ENCODE data around the gene ZMIZ1. TPM values are rescaled to one million over a fixed set of nuclear protein-coding genes. Genes with fewer than 3 reads are reported as not detected.

The ZMIZ1 gene
- total and polyA plus RNA-seq, 2 experiments from 2014 or later = 48.2 to 78.8 TPM

- DNase-seq (ENCODE audit: low read depth in 1 of 2, low spot score in 1 of 2) = no peak
- TF ChIP-seq, protein P1, sequence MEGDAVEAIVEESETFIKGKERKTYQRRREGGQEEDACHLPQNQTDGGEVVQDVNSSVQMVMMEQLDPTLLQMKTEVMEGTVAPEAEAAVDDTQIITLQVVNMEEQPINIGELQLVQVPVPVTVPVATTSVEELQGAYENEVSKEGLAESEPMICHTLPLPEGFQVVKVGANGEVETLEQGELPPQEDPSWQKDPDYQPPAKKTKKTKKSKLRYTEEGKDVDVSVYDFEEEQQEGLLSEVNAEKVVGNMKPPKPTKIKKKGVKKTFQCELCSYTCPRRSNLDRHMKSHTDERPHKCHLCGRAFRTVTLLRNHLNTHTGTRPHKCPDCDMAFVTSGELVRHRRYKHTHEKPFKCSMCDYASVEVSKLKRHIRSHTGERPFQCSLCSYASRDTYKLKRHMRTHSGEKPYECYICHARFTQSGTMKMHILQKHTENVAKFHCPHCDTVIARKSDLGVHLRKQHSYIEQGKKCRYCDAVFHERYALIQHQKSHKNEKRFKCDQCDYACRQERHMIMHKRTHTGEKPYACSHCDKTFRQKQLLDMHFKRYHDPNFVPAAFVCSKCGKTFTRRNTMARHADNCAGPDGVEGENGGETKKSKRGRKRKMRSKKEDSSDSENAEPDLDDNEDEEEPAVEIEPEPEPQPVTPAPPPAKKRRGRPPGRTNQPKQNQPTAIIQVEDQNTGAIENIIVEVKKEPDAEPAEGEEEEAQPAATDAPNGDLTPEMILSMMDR (IDR thresholded peaks at IDR 0.05; ENCODE audit: low read depth, low read length) = no peak
- H3K36me3 ChIP-seq = peaks cover 78% of the 10 kb centered on the region
These were observed 233.2 kb downstream of the ZMIZ1 start for GRCh38 chr10:79301754-79302530.

GRCh38 chr10:79303631-79304478, 235.1 kb downstream of the ZMIZ1 start:
- no peaks in the 10 kb centered on the region for H3K9me3 ChIP-seq (ENCODE audit: low read depth)
- TF ChIP-seq, protein P1 (IDR thresholded peaks at IDR 0.05; ENCODE audit: low read depth, low read length) = no peak
- H3K27ac ChIP-seq = no peak overlapping the region
- no peak overlapping the region for H3K4me3 ChIP-seq
- no peaks in the 10 kb centered on the region for H3K4me1 ChIP-seq (ENCODE audit: low read depth)
- no peak for DNase-seq (ENCODE audit: low read depth in 1 of 2, low spot score in 1 of 2)
- H3K27me3 ChIP-seq = no peaks in the 10 kb centered on the region
- peaks cover 82% of the 10 kb centered on the region for H3K36me3 ChIP-seq

More at GRCh38 chr10:79301754-79302530, 233.2 kb downstream of the ZMIZ1 start:
- no peak overlapping the region for H3K4me3 ChIP-seq
- H3K27me3 ChIP-seq = no peaks in the 10 kb centered on the region
- no peaks in the 10 kb centered on the region for H3K4me1 ChIP-seq (ENCODE audit: low read depth)
- no peak overlapping the region for H3K27ac ChIP-seq
- no peaks in the 10 kb centered on the region for H3K9me3 ChIP-seq (ENCODE audit: low read depth)

DNA sequence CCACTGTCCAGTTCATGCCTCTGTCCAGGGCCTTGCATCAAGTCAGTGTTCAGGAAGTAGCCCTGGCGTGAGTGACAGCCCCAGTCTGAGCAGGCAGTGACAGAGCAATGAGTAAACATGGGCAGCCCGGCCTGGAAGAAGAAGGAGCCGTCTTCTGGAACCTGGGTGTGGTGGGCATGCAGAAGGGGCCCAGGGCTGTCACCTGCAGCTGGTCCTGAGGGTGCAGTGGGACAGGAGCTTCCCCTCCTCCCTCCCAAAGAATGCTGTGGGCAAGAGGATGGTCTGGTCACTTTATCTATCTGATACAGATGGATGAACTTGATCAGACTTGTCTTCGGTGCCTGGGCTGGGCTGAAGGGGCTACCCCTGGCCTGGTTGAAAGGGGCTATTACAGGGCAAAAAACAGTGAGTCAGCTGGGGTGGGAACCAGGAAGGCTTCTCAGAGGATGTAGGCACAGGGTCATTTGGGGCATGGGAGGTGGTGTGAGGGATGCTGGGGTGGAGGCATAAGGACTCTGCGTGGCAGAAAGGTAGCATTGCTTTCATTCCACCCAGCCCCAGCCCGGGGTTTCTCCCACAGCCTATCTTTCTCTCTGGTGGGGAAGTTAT, 235.8 kb downstream of the ZMIZ1 start:
- Histone ChIP-seq H3K4me1 (ENCODE audit: low read depth) (no peaks in the 10 kb centered on the region), H3K4me3 (no peak overlapping the region), H3K27ac (no peak overlapping the region), H3K27me3 (no peaks in the 10 kb centered on the region), H3K9me3 (ENCODE audit: low read depth) (no peaks in the 10 kb centered on the region), H3K36me3 (peaks cover 86% of the 10 kb centered on the region)
- no peak for DNase-seq (ENCODE audit: low read depth in 1 of 2, low spot score in 1 of 2)
- TF ChIP-seq, protein P1 (IDR thresholded peaks at IDR 0.05; ENCODE audit: low read depth, low read length) = no peak

DNA sequence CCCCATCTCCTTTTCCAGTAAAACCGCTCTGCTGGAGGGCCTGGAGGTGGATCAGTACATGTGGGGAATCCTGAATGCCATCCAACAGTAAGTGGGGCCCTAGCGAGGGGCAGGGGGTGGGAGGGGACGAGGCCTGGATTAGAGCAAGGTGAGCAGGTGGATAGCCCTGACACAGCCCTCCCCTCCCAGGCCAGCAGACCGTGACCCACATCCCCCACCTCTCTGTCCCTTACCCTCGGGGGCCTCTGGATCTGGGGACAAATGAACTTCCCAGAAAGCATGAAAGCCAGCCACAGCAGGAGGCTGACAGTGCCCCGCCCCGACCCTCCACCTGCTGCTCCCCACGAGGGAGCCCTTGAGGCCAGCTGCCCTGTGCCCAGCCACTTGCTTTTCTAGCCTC, 236.7 kb downstream of the ZMIZ1 start:
- TF ChIP-seq, protein P1 (IDR thresholded peaks at IDR 0.05; ENCODE audit: low read depth, low read length) = no peak
- H3K4me1 ChIP-seq (ENCODE audit: low read depth) = no peaks in the 10 kb centered on the region
- peaks cover 82% of the 10 kb centered on the region for H3K36me3 ChIP-seq

GRCh38 chr10:79305988-79306387, 237.2 kb downstream of the ZMIZ1 start:
- TF ChIP-seq, protein P1 (IDR thresholded peaks at IDR 0.05; ENCODE audit: low read depth, low read length) = no peak
- no peak for DNase-seq (ENCODE audit: low read depth in 1 of 2, low spot score in 1 of 2)
- H3K4me1 ChIP-seq (ENCODE audit: low read depth) = no peaks in the 10 kb centered on the region
- H3K27ac ChIP-seq = no peak overlapping the region
- H3K4me3 ChIP-seq = no peak overlapping the region
- no peaks in the 10 kb centered on the region for H3K27me3 ChIP-seq
- H3K9me3 ChIP-seq (ENCODE audit: low read depth) = no peaks in the 10 kb centered on the region
- peaks cover 80% of the 10 kb centered on the region for H3K36me3 ChIP-seq

More for the DNA sequence above, 236.7 kb downstream of the ZMIZ1 start:
- H3K27me3 ChIP-seq = no peaks in the 10 kb centered on the region
- no peaks in the 10 kb centered on the region for H3K9me3 ChIP-seq (ENCODE audit: low read depth)
- no peak for DNase-seq (ENCODE audit: low read depth in 1 of 2, low spot score in 1 of 2)
- no peak overlapping the region for H3K27ac ChIP-seq
- H3K4me3 ChIP-seq = no peak overlapping the region

Measured in cardiac muscle cell (in vitro differentiated cells and primary cell).